OCI-LY1 (cell line): Measurements from ENCODE around the gene CYP3A4.
"Not testable (repeated sequence)": the region's sequence is repeated elsewhere in the genome, so short reads cannot be mapped to it uniquely, and the experiment has no call there.

ENCODE experiments used
- H2AFZ ChIP-seq: fragments of 200-600 bp; sonication (generic), shearing (Covaris generic); 2 replicates; pipeline ENCODE4 v1.6.0; 2014; ENCODE audit warnings: antibody characterized with exemption, mild to moderate bottlenecking, low read length
- H3F3A ChIP-seq: fragments of 200-600 bp; sonication (generic), shearing (Covaris generic); 2 replicates; pipeline ENCODE4 v1.6.0; 2014; ENCODE audit warnings: mild to moderate bottlenecking, antibody characterized with exemption, low read length, moderate library complexity; ENCODE audit not compliant: insufficient read depth
- H3K27ac ChIP-seq: fragments of 200-600 bp; sonication (generic); 2 replicates; pipeline ENCODE4 v1.5.1; 2014; ENCODE audit warnings: low read length, mixed run types, mild to moderate bottlenecking, low read depth; ENCODE audit not compliant: poor library complexity, severe bottlenecking
- H3K27me3 ChIP-seq: fragments of 200-600 bp; sonication (generic); 2 replicates; pipeline ENCODE4 v1.6.0; 2014; ENCODE audit warnings: antibody characterized with exemption, mild to moderate bottlenecking, low read length, moderate library complexity; ENCODE audit not compliant: insufficient read depth
- H3K36me3 ChIP-seq: fragments of 200-600 bp; sonication (generic); 2 replicates; pipeline ENCODE4 v1.6.1; 2014; ENCODE audit warnings: mild to moderate bottlenecking, antibody characterized with exemption, low read length, moderate library complexity, mixed read lengths; ENCODE audit not compliant: insufficient read depth
- H3K4me1 ChIP-seq: fragments of 200-600 bp; sonication (generic); 2 replicates; pipeline ENCODE4 v1.5.1; 2014; ENCODE audit warnings: mild to moderate bottlenecking, low read length, moderate library complexity; ENCODE audit not compliant: insufficient read depth, severe bottlenecking
- H3K4me2 ChIP-seq: fragments of 200-600 bp; sonication (generic), shearing (Covaris generic); 2 replicates; pipeline ENCODE4 v1.6.1; 2014; ENCODE audit warnings: low read length
- H3K4me3 ChIP-seq: fragments of 200-600 bp; sonication (generic); 2 replicates; pipeline ENCODE4 v1.5.1; 2014; ENCODE audit warnings: low read length, low read depth, mild to moderate bottlenecking, mixed read lengths; ENCODE audit not compliant: poor library complexity, severe bottlenecking
- H3K79me2 ChIP-seq: fragments of 200-600 bp; shearing (Covaris generic); 2 replicates; pipeline ENCODE4 v1.6.1; 2016; ENCODE audit warnings: mixed run types, low read length, mixed read lengths; ENCODE audit not compliant: insufficient read depth
- H3K9ac ChIP-seq: fragments of 200-600 bp; sonication (generic), shearing (Covaris generic); 2 replicates; pipeline ENCODE4 v1.6.1; 2014; ENCODE audit warnings: mild to moderate bottlenecking, low read length, mixed read lengths
- H3K9me2 ChIP-seq: fragments of 200-600 bp; sonication (generic), shearing (Covaris generic); 2 replicates; pipeline ENCODE4 v1.6.1; 2014; ENCODE audit warnings: low read depth, mild to moderate bottlenecking, low read length, mixed read lengths
- H3K9me3 ChIP-seq: fragments of 200-600 bp; shearing (Covaris generic); 2 replicates; pipeline ENCODE4 v1.6.1; 2014; ENCODE audit warnings: low read length, mixed read lengths
- H4K20me1 ChIP-seq: fragments of 200-600 bp; sonication (generic), shearing (Covaris generic); 2 replicates; pipeline ENCODE4 v1.6.0; 2016; ENCODE audit warnings: mild to moderate bottlenecking, low read length; ENCODE audit not compliant: insufficient read depth
- CTCF ChIP-seq: fragments of 200-600 bp; sonication (generic), shearing (Covaris generic); IDR thresholded peaks from 2 replicates; pipeline ENCODE4 v1.5.1; 2017; ENCODE audit warnings: mild to moderate bottlenecking, antibody characterized with exemption, low read length, moderate library complexity, mixed read lengths
- EZH2 ChIP-seq: fragments of 200-600 bp; sonication (generic), shearing (Covaris generic); IDR thresholded peaks from 2 replicates; pipeline ENCODE4 v1.8.0; 2017; ENCODE audit warnings: borderline replicate concordance, mixed run types, mild to moderate bottlenecking, antibody characterized with exemption, low read length, moderate library complexity, mixed read lengths

The CYP3A4 gene

GRCh38 chr7:99798972-99799371 lies 15.0 kb upstream of the CYP3A4 start:
- no peaks in the 10 kb centered on the region for H4K20me1 ChIP-seq
- TF ChIP-seq CTCF (no peak), EZH2 (no peak)
- no peak overlapping the region for H3K4me2 ChIP-seq
- no peaks in the 10 kb centered on the region for H3K9me2 ChIP-seq
- no peaks in the 10 kb centered on the region for H3K4me1 ChIP-seq
- no peak overlapping the region for H3K9ac ChIP-seq
- H3F3A ChIP-seq: no peaks in the 10 kb centered on the region
- H3K4me3 ChIP-seq: no peak overlapping the region
- H3K9me3 ChIP-seq: no peaks in the 10 kb centered on the region
- no peak overlapping the region for H3K27ac ChIP-seq
- no peaks in the 10 kb centered on the region for H3K36me3 ChIP-seq
- no peaks in the 10 kb centered on the region for H3K79me2 ChIP-seq
- no peak overlapping the region for H2AFZ ChIP-seq
- H3K27me3 ChIP-seq: no peaks in the 10 kb centered on the region

DNA sequence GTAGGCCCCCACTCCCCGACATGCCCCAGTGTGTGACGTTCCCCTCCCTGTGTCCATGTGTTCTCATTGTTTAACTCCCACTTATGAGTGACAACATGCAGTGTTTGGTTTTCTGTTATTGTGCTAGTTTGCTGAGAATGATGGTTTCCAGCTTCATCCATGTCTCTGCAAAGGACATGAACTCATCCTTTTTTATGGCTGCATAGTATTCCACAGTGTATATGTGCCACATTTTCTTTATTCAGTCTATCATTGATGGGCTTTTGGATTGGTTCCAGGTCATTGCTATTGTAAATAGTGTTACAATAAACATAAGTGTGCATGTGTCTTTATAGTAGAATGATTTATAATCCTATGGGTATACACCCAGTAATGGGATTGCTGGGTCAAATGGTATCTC lies 11.9 kb upstream of the CYP3A4 start:
- not testable (repeated sequence) for H2AFZ ChIP-seq, H3K4me2 ChIP-seq, H3K79me2 ChIP-seq, H3K4me1 ChIP-seq, H3K9me3 ChIP-seq, H3K4me3 ChIP-seq, H3F3A ChIP-seq, H4K20me1 ChIP-seq, H3K27ac ChIP-seq, H3K27me3 ChIP-seq, H3K9me2 ChIP-seq, H3K9ac ChIP-seq, H3K36me3 ChIP-seq

DNA sequence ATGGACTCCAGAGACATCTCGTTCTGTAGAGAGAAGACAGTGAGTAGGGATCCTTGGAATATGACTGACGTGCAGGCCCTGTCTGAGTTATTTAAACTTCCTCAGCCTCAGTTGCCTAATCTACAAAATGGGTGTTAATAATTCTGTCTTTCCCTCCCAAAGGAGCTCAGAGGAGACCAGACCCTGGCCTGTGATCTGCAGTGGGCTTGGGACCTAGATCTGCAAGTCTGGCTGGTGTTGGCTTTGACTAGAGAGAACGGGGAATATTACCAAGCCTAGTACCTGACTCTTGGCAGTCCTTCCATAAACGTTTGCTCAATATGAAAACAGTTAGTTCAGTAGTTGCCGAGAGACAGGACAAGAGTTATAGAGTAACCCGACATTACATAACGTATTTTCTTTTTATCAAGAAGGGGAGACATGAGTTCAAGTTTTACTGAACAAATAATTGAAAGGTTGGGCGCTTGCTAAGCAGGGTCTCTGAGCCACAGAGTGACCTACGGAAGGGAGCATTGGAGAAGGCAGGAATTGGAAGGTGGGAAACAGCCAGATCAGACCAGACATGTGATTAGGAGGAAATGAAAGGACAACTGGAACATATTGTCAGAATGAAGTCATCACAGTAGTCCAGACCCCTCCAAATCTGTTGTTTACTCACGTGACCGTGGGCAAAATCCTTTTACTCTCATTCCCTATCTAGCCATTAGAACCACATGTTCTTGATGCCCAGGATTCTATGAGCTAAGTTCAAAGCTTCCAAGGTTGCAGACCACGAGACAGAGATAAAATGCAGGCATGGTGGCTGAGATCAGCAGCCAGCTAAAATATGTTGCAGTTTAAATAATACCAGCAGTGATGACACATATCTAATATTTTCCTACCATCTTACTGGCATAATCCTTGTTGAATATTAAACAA lies 10.9 kb upstream of the CYP3A4 start:
- Histone ChIP-seq H3K9me2 (no peaks in the 10 kb centered on the region), H3K79me2 (no peaks in the 10 kb centered on the region), H3K27ac (no peak overlapping the region), H4K20me1 (no peaks in the 10 kb centered on the region), H3K9ac (no peak overlapping the region), H3K4me3 (no peak overlapping the region), H3K36me3 (no peaks in the 10 kb centered on the region), H3K9me3 (no peaks in the 10 kb centered on the region), H2AFZ (no peak overlapping the region), H3F3A (no peaks in the 10 kb centered on the region), H3K4me1 (no peaks in the 10 kb centered on the region), H3K27me3 (no peaks in the 10 kb centered on the region), H3K4me2 (no peak overlapping the region)
- TF ChIP-seq EZH2 (no peak), CTCF (no peak)

DNA sequence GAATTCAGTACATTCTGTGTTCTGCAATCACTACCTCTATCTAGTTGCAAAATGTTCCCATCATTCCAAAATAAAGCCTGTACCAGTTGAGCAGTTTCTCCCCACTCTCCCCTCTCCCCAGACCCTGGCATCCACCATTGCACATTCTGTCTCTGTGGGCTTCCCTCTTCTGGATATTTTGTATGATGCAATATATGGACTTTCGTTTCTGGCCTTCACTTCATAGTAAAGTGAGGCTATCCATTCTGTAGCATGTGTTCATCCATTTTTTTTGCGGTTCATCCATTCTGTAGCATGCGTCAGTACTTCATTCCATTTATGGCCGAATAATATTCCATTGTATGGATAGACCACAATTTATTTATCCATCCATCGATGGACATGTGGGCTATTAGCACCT lies 9.5 kb upstream of the CYP3A4 start:
- TF ChIP-seq EZH2 (no peak), CTCF (no peak)
- H3K9ac ChIP-seq: no peak overlapping the region
- H3F3A ChIP-seq: no peaks in the 10 kb centered on the region
- no peaks in the 10 kb centered on the region for H3K4me1 ChIP-seq
- H4K20me1 ChIP-seq: no peaks in the 10 kb centered on the region
- H3K36me3 ChIP-seq: no peaks in the 10 kb centered on the region
- H3K79me2 ChIP-seq: no peaks in the 10 kb centered on the region
- no peak overlapping the region for H3K4me2 ChIP-seq
- no peaks in the 10 kb centered on the region for H3K9me2 ChIP-seq
- H3K27ac ChIP-seq: no peak overlapping the region
- H3K9me3 ChIP-seq: no peaks in the 10 kb centered on the region
- H3K27me3 ChIP-seq: no peaks in the 10 kb centered on the region
- no peak overlapping the region for H3K4me3 ChIP-seq
- no peak overlapping the region for H2AFZ ChIP-seq
